IMR-90 (cell line): Measurements from ENCODE around the gene ZNF446. TPM values are rescaled to one million over a fixed set of nuclear protein-coding genes. Genes with fewer than 3 reads are reported as not detected.
A peak's percentile ranks its signal among the peaks of the same experiment; 100 is the strongest.

ENCODE experiments used
- ATAC-seq: fragments of 200-7000 bp; cut with Tn5 transposase; 2 replicates; pipeline ENCODE4 v1.9.1; 2020; ENCODE audit warnings: low read depth, mild to moderate bottlenecking, moderate library complexity
- BruUV-seq: library from RNA; stranded (reverse); fragments of 400-500 nt; replicated peaks from 2 replicates; lab custom pipeline; 2021; lab: Mats Ljungman, UMichigan
- CTCF ChIA-PET: fragments of 300-600 bp; formaldehyde crosslinking; extraction: SDS; loops from one replicate; lab custom pipeline; 2021; ENCODE audit warnings: antibody characterized with exemption; lab: Yijun Ruan, JAX
- POLR2A ChIA-PET: fragments of 300-600 bp; sonication (Branson Sonifier 250); formaldehyde crosslinking; loops from one replicate; lab custom pipeline; 2022; ENCODE audit warnings: antibody characterized with exemption; ENCODE audit not compliant: unreplicated experiment; lab: Charles Lee
- DNase-seq: peaks from one replicate; pipeline ENCODE4 v3.0.0; 2013
- H2AFZ ChIP-seq: replicated peaks from 2 replicates; pipeline ENCODE3; 2013; ENCODE audit warnings: low read length, mild to moderate bottlenecking; ENCODE audit not compliant: poor library complexity
- H2AK5ac ChIP-seq: 2 replicates; pipeline ENCODE4 v1.6.1; 2013; ENCODE audit warnings: low read depth, low read length, inconsistent platforms
- H2AK9ac ChIP-seq: replicated peaks from 2 replicates; pipeline ENCODE3; 2013; ENCODE audit warnings: mild to moderate bottlenecking, low read depth, low read length, moderate library complexity; ENCODE audit not compliant: poor library complexity
- H2BK120ac ChIP-seq: 2 replicates; pipeline ENCODE4 v1.6.1; 2013; ENCODE audit warnings: low read depth, low read length, inconsistent platforms
- H2BK15ac ChIP-seq: 3 replicates; pipeline ENCODE4 v1.6.1; 2013; ENCODE audit warnings: low read depth, low read length, inconsistent platforms
- H2BK20ac ChIP-seq: 2 replicates; pipeline ENCODE4 v1.6.1; 2013; ENCODE audit warnings: low read depth, mild to moderate bottlenecking, inconsistent platforms, low read length, moderate library complexity
- H2BK5ac ChIP-seq: 2 replicates; pipeline ENCODE4 v1.6.1; 2013; ENCODE audit warnings: mild to moderate bottlenecking, low read depth, low read length, inconsistent platforms; ENCODE audit not compliant: poor library complexity, severe bottlenecking
- H3K14ac ChIP-seq: replicated peaks from 2 replicates; pipeline ENCODE4 v1.6.1; 2013; ENCODE audit warnings: low read depth, low read length, inconsistent platforms
- H3K18ac ChIP-seq: 2 replicates; pipeline ENCODE4 v1.6.1; 2013; ENCODE audit warnings: low read depth, low read length, control low read depth
- H3K23ac ChIP-seq: 2 replicates; pipeline ENCODE4 v1.6.1; 2013; ENCODE audit warnings: low read depth, low read length, inconsistent platforms
- H3K27ac ChIP-seq: 2 replicates; pipeline ENCODE4 v1.5.1; 2013; ENCODE audit warnings: mild to moderate bottlenecking, control low read depth, low read length; ENCODE audit not compliant: insufficient read depth
- H3K27me3 ChIP-seq: 2 replicates; pipeline ENCODE4 v1.6.1; 2013; ENCODE audit warnings: low read length; ENCODE audit not compliant: control insufficient read depth, insufficient read depth
- H3K36me3 ChIP-seq: 2 replicates; pipeline ENCODE4 v1.6.1; 2013; ENCODE audit warnings: low read length, mixed read lengths; ENCODE audit not compliant: control insufficient read depth, insufficient read depth
- H3K4ac ChIP-seq: 2 replicates; pipeline ENCODE4 v1.6.1; 2013; ENCODE audit warnings: low read depth, low read length, inconsistent platforms
- H3K4me1 ChIP-seq: 2 replicates; pipeline ENCODE4 v1.6.1; 2013; ENCODE audit warnings: low read length, mixed read lengths; ENCODE audit not compliant: control insufficient read depth, insufficient read depth
- H3K4me2 ChIP-seq: 2 replicates; pipeline ENCODE4 v1.6.1; 2013; ENCODE audit warnings: low read depth, mild to moderate bottlenecking, control low read depth, low read length, moderate library complexity
- H3K4me3 ChIP-seq: 2 replicates; pipeline ENCODE4 v1.5.1; 2013; ENCODE audit warnings: low read depth, mild to moderate bottlenecking, control low read depth, low read length, moderate library complexity; ENCODE audit not compliant: insufficient read depth
- H3K56ac ChIP-seq: 2 replicates; pipeline ENCODE4 v1.6.1; 2013; ENCODE audit warnings: low read length, inconsistent platforms; ENCODE audit not compliant: insufficient read depth; ENCODE audit errors: extremely low read depth
- H3K79me1 ChIP-seq, 2 experiments: 2 replicates each; pipeline ENCODE4 v1.6.1; 2013; ENCODE audit warnings: low read length in 2 of 2, inconsistent platforms in 1 of 2, low read depth in 1 of 2
- H3K9ac ChIP-seq: 2 replicates; pipeline ENCODE4 v1.6.1; 2013; ENCODE audit warnings: low read depth, low read length, control low read depth
- H3K9me1 ChIP-seq: 2 replicates; pipeline ENCODE4 v1.6.1; 2013; ENCODE audit warnings: low read length, inconsistent platforms; ENCODE audit not compliant: insufficient read depth
- H3K9me3 ChIP-seq: 2 replicates; pipeline ENCODE4 v1.6.1; 2013; ENCODE audit warnings: low read length; ENCODE audit not compliant: control insufficient read depth, insufficient read depth
- H4K20me1 ChIP-seq: 2 replicates; pipeline ENCODE4 v1.6.1; 2013; ENCODE audit warnings: low read length, inconsistent platforms; ENCODE audit not compliant: insufficient read depth
- H4K5ac ChIP-seq: 2 replicates; pipeline ENCODE4 v1.6.1; 2013; ENCODE audit warnings: mild to moderate bottlenecking, low read depth, low read length, control low read depth
- H4K8ac ChIP-seq, 2 experiments: 2 replicates each; pipeline ENCODE4 v1.6.1; 2013; ENCODE audit warnings: low read depth in 2 of 2, low read length in 2 of 2, control low read depth in 1 of 2, inconsistent platforms in 1 of 2
- H4K91ac ChIP-seq: 2 replicates; pipeline ENCODE4 v1.6.1; 2013; ENCODE audit warnings: low read depth, low read length, inconsistent platforms; ENCODE audit not compliant: insufficient read depth
- BHLHE40 ChIP-seq: fragments of 150-350 bp; IDR thresholded peaks from 2 replicates; pipeline ENCODE4 v1.6.1; 2016; ENCODE audit warnings: mild to moderate bottlenecking, low read depth, low read length
- CEBPB ChIP-seq: IDR thresholded peaks from 2 replicates; pipeline ENCODE4 v1.6.1; 2012; ENCODE audit warnings: low read depth, low read length, improper control_type of control experiment
- CHD1 ChIP-seq: IDR thresholded peaks from 2 replicates; pipeline ENCODE4 v1.6.1; 2012; ENCODE audit warnings: low read depth, low read length, improper control_type of control experiment
- CTCF ChIP-seq: conservative IDR thresholded peaks from 2 replicates; pipeline ENCODE4 v1.5.1; 2012; ENCODE audit warnings: mild to moderate bottlenecking, low read depth, low read length, improper control_type of control experiment
- ELK1 ChIP-seq: fragments of 150-350 bp; IDR thresholded peaks from 2 replicates; pipeline ENCODE4 v1.6.1; 2016; ENCODE audit warnings: low read depth, mild to moderate bottlenecking, low read length, moderate library complexity, borderline replicate concordance
- MAZ ChIP-seq: IDR thresholded peaks from 2 replicates; pipeline ENCODE4 v1.6.1; 2012; ENCODE audit warnings: low read depth, mild to moderate bottlenecking, low read length, improper control_type of control experiment, moderate library complexity, borderline replicate concordance
- MXI1 ChIP-seq: IDR thresholded peaks from 2 replicates; pipeline ENCODE4 v1.6.1; 2012; ENCODE audit warnings: low read depth, mild to moderate bottlenecking, low read length, moderate library complexity, borderline replicate concordance
- NFE2L2 ChIP-seq: fragments of 150-350 bp; IDR thresholded peaks from 2 replicates; pipeline ENCODE4 v1.6.1; 2016; ENCODE audit warnings: low read depth, mild to moderate bottlenecking, low read length
- RAD21 ChIP-seq: IDR thresholded peaks from 2 replicates; pipeline ENCODE4 v1.6.1; 2012; ENCODE audit warnings: low read length, improper control_type of control experiment
- RCOR1 ChIP-seq: IDR thresholded peaks from 2 replicates; pipeline ENCODE4 v1.6.1; 2012; ENCODE audit warnings: mild to moderate bottlenecking, low read length, improper control_type of control experiment; ENCODE audit not compliant: insufficient replicate concordance
- RFX5 ChIP-seq: IDR thresholded peaks from 2 replicates; pipeline ENCODE4 v1.8.0; 2012; ENCODE audit warnings: low read depth, mild to moderate bottlenecking, low read length, moderate library complexity
- SMC3 ChIP-seq: fragments of 150-350 bp; IDR thresholded peaks from 2 replicates; pipeline ENCODE4 v1.6.1; 2016; ENCODE audit warnings: low read depth, mild to moderate bottlenecking, antibody characterized with exemption, low read length, moderate library complexity
- USF2 ChIP-seq: fragments of 150-350 bp; IDR thresholded peaks from 2 replicates; pipeline ENCODE4 v1.6.1; 2017; ENCODE audit warnings: mild to moderate bottlenecking, antibody characterized with exemption, low read length, low read depth
- WGBS, 2 experiments: methylation state at CpG; one replicate each; pipeline versions ENCODE4 v1.1.5 to v1.1.7; 2013; ENCODE audit warnings: missing lambda C conversion rate in 2 of 2; ENCODE audit not compliant: insufficient read length in 1 of 2; ENCODE audit errors: extremely low coverage in 2 of 2; 5-methylcytosine and 5-hydroxymethylcytosine counted together
- dilution Hi-C: fragments of 300-500 bp; cut with HindIII; formaldehyde crosslinking; loops from one replicate; pipeline ENCODE4 v1.14.3; 2018; ENCODE audit warnings: low sequenced_read_pairs; ENCODE audit not compliant: unreplicated experiment
- in situ Hi-C: fragments of 300-500 bp; cut with MboI; formaldehyde crosslinking; loops from 3 replicates; pipeline ENCODE4 v1.14.3; 2019; ENCODE audit warnings: low sequenced_read_pairs, inconsistent platforms, mixed read lengths
- intact Hi-C: fragments of 100-400 bp; cut with micrococcal nuclease; formaldehyde crosslinking; loops from 2 replicates; pipeline ENCODE4 v1.10.0; 2022
- polyA plus RNA-seq, 3 experiments: library from polyadenylated mRNA; depleted of rRNA; stranded (reverse); fragments of >200 nt; gene quantifications; 2 replicates each; pipeline ENCODE4 v1.2.3, GENCODE V29; 2012; ENCODE audit warnings: low replicate concordance in 1 of 3
- total RNA-seq: library from RNA; depleted of rRNA; stranded (reverse); fragments of >200 nt; gene quantifications from 2 replicates; pipeline ENCODE4 v1.2.3, GENCODE V29; 2012

The ZNF446 gene
- total and polyA plus RNA-seq, 2 of the 4 experiments (the other 2 are of a cell fraction): 4.8 to 6.9 TPM

- Histone ChIP-seq H3K9me3 (no peaks in the 10 kb centered on the region; the same call in none of the 2 replicates), H3K36me3 (peaks cover 19% of the 10 kb centered on the region), H3K18ac (no peak overlapping the region), H4K8ac (no peak overlapping the region), H3K56ac (no peak overlapping the region), H3K9ac (no peak overlapping the region), H2BK5ac (no peak overlapping the region), H2BK120ac (no peak overlapping the region), H3K14ac (no peak overlapping the region), H4K20me1 (no peaks in the 10 kb centered on the region), H4K5ac (no peak overlapping the region), H2BK20ac (no peak overlapping the region), H3K4me3 (no peak overlapping the region), H3K27me3 (no peaks in the 10 kb centered on the region), H3K27ac (no peak overlapping the region), H3K79me1 (peaks cover 8 to 13% of the 10 kb centered on the region in 2 experiments; a peak in 2 of 4 replicates), H2AK9ac (peak overlapping the region; percentile 15), H3K4me2 (no peak overlapping the region), H3K23ac (no peak overlapping the region), H3K4me1 (no peaks in the 10 kb centered on the region), H2BK15ac (no peak overlapping the region), H4K91ac (no peak overlapping the region), H3K4ac (no peak overlapping the region), H2AK5ac (no peak overlapping the region), H2AFZ (no peak overlapping the region), H3K9me1 (peaks cover 16% of the 10 kb centered on the region)
- TF ChIP-seq NFE2L2: no peak
- no peak for TF ChIP-seq CEBPB
- TF ChIP-seq SMC3: no peak
- no peak for TF ChIP-seq MAZ
- TF ChIP-seq RAD21: no peak
- no peak for TF ChIP-seq CHD1
- TF ChIP-seq RFX5: no peak
- TF ChIP-seq USF2: no peak
- TF ChIP-seq BHLHE40: no peak
- TF ChIP-seq CTCF: no peak
- no peak for TF ChIP-seq ELK1
- no peak for TF ChIP-seq RCOR1
- TF ChIP-seq MXI1: no peak
- no peak for DNase-seq
- POLR2A ChIA-PET: no interaction called here
- BruUV-seq: no TSS peak
- CTCF ChIA-PET: no interaction called here
- ATAC-seq: no peak
- dilution Hi-C loops: no loop called here
- in situ Hi-C loops: no loop called here
- intact Hi-C loops: no loop called here
- WGBS, 2 experiments: 94% methylated on average over 3 of the region's 6 CpGs; no CpG with 5 or more reads in 1 of the 2 experiments
Observed at GRCh38 chr19:58453743-58454142, 22.4 kb upstream of the ZNF446 start.
